HG02870 (cell line): ENCODE data around the gene MAN2A1.
"Not testable (repeated sequence)": the region's sequence is repeated elsewhere in the genome, so short reads cannot be mapped to it uniquely, and the experiment has no call there.

Experiments
- ATAC-seq: cut with Tn5 transposase; IDR thresholded peaks from one replicate; pipeline ENCODE4 v1.9.1; 2021; ENCODE audit warnings: mild to moderate bottlenecking, moderate library complexity; ENCODE audit not compliant: unreplicated experiment

MAN2A1 gene

GRCh38 chr5:109857405-109858031 lies 167.8 kb downstream of the MAN2A1 start:
- no peak for ATAC-seq

- ATAC-seq: no peak
These were observed 169.8 kb downstream of the MAN2A1 start for GRCh38 chr5:109859537-109859936.

- ATAC-seq: no peak
These were observed 172.6 kb downstream of the MAN2A1 start for GRCh38 chr5:109862301-109862700.

GRCh38 chr5:109863752-109864151 lies 174.0 kb downstream of the MAN2A1 start:
- ATAC-seq: peak; percentile 72

GRCh38 chr5:109865637-109866036 lies 175.9 kb downstream of the MAN2A1 start:
- no peak for ATAC-seq

GRCh38 chr5:109866051-109866450 lies 176.3 kb downstream of the MAN2A1 start:
- no peak for ATAC-seq

- ATAC-seq: no peak
These were observed 179.0 kb downstream of the MAN2A1 start for GRCh38 chr5:109868737-109869136.

GRCh38 chr5:109873687-109874086 lies 184.0 kb downstream of the MAN2A1 start:
- ATAC-seq: no peak

GRCh38 chr5:109874108-109874507 lies 184.4 kb downstream of the MAN2A1 start:
- ATAC-seq: no peak

GRCh38 chr5:109876030-109876725 lies 186.5 kb downstream of the MAN2A1 start:
- no peak for ATAC-seq

- no peak for ATAC-seq
These were observed 187.4 kb downstream of the MAN2A1 start for GRCh38 chr5:109876941-109877669.

- no peak for ATAC-seq
These were observed 187.9 kb downstream of the MAN2A1 start for GRCh38 chr5:109877670-109878045.

- ATAC-seq: no peak
These were observed 189.2 kb downstream of the MAN2A1 start for GRCh38 chr5:109878887-109879286.

GRCh38 chr5:109880907-109881685 lies 191.4 kb downstream of the MAN2A1 start:
- no peak for ATAC-seq

GRCh38 chr5:109882546-109882945 lies 192.8 kb downstream of the MAN2A1 start:
- ATAC-seq: no peak

- ATAC-seq: no peak
These were observed 194.9 kb downstream of the MAN2A1 start for GRCh38 chr5:109884676-109885075.

- ATAC-seq: no peak
These were observed 195.5 kb downstream of the MAN2A1 start for GRCh38 chr5:109885205-109885604.

- ATAC-seq: no peak
These were observed 199.3 kb downstream of the MAN2A1 start for GRCh38 chr5:109888989-109889388.

GRCh38 chr5:109893271-109893670 lies 203.5 kb downstream of the MAN2A1 start:
- not testable (repeated sequence) for ATAC-seq

- no peak for ATAC-seq
These were observed 208.8 kb downstream of the MAN2A1 start for GRCh38 chr5:109898269-109899162.
